Activated CD4-positive, CD25-positive, alpha-beta regulatory T cell treated with anti-CD3 and anti-CD28 coated beads, Interleukin-2, amount 50 U/mL, for 72 hours (primary cell): ENCODE measurements around the gene SSUH2.
"Not testable (repeated sequence)": the region's sequence is repeated elsewhere in the genome, so short reads cannot be mapped to it uniquely, and the experiment has no call there.

ENCODE experiments used
- DNase-seq: peaks from one replicate; pipeline ENCODE4 v3.0.0; 2021

Gene SSUH2

GRCh38 chr3:8658306-8659212 lies 14.0 kb upstream of the SSUH2 start:
- no peak for DNase-seq

- no peak for DNase-seq
Observed at GRCh38 chr3:8657804-8658305, 13.3 kb upstream of the SSUH2 start.

GRCh38 chr3:8656240-8656639 lies 11.6 kb upstream of the SSUH2 start:
- DNase-seq: no peak

- DNase-seq: no peak
Observed at GRCh38 chr3:8655387-8655835, 10.8 kb upstream of the SSUH2 start.

GRCh38 chr3:8654572-8655329 lies 10.2 kb upstream of the SSUH2 start:
- not testable (repeated sequence) for DNase-seq

- DNase-seq: no peak
Observed at GRCh38 chr3:8653800-8654408, 9.3 kb upstream of the SSUH2 start.

- no peak for DNase-seq
Observed at GRCh38 chr3:8652324-8652987, 7.9 kb upstream of the SSUH2 start.

- DNase-seq: no peak
Observed at GRCh38 chr3:8651418-8652323, 7.1 kb upstream of the SSUH2 start.

GRCh38 chr3:8650583-8651416 lies 6.2 kb upstream of the SSUH2 start:
- DNase-seq: no peak

GRCh38 chr3:8649757-8650156 lies 5.2 kb upstream of the SSUH2 start:
- DNase-seq: no peak

- no peak for DNase-seq
Observed at GRCh38 chr3:8648909-8649741, 4.5 kb upstream of the SSUH2 start.

- no peak for DNase-seq
Observed at GRCh38 chr3:8647137-8647985, 2.8 kb upstream of the SSUH2 start.

- no peak for DNase-seq
Observed at GRCh38 chr3:8646313-8646938, 1.8 kb upstream of the SSUH2 start.

GRCh38 chr3:8645712-8646111 lies 1.1 kb upstream of the SSUH2 start:
- no peak for DNase-seq

- DNase-seq: no peak
Observed at GRCh38 chr3:8643693-8644365, 769 bp downstream of the SSUH2 start.

GRCh38 chr3:8642001-8642400 lies 2.6 kb downstream of the SSUH2 start:
- no peak for DNase-seq

- no peak for DNase-seq
Observed at GRCh38 chr3:8641472-8641871, 3.1 kb downstream of the SSUH2 start.

GRCh38 chr3:8640223-8640622 lies 4.4 kb downstream of the SSUH2 start:
- no peak for DNase-seq
